ENCODE results near the gene ANKRD13B.

GRCh38 chr17:29588562-29589411, 4.1 kb upstream of the ANKRD13B start:
- TF ChIP-seq POLR2AphosphoS5 (IDR thresholded peaks at IDR 0.05) (no peak), CTCF (IDR thresholded peaks at IDR 0.05) (no peak)

Measured in stomach (tissue), 4 donors.